Astrocyte (in vitro differentiated cells and primary cell): ENCODE data around the gene ERAP2. TPM values are rescaled to one million over a fixed set of nuclear protein-coding genes. Genes with fewer than 3 reads are reported as not detected.
"Not testable (repeated sequence)": the region's sequence is repeated elsewhere in the genome, so short reads cannot be mapped to it uniquely, and the experiment has no call there.

Experiments
- DNase-seq: peaks from one replicate; pipeline ENCODE4 v3.0.0-alpha.2; 2010; ENCODE audit warnings: low read depth
- FAIRE-seq: peaks from 2 replicates; lab custom pipeline; 2011; peaks lifted over from hg19 to GRCh38; lab: Jason Lieb, UNC
- H2AFZ ChIP-seq: 2 replicates; pipeline ENCODE4 v1.6.0; 2012; ENCODE audit warnings: low read depth, low read length, inconsistent platforms
- H3K27ac ChIP-seq: 2 replicates; pipeline ENCODE4 v1.5.1; 2011; ENCODE audit warnings: low read depth, low read length, inconsistent platforms
- H3K27me3 ChIP-seq: 2 replicates; pipeline ENCODE4 v1.6.0; 2011; ENCODE audit warnings: low read length, inconsistent platforms; ENCODE audit not compliant: insufficient read depth
- H3K36me3 ChIP-seq: 2 replicates; pipeline ENCODE4 v1.5.1; 2011; ENCODE audit warnings: low read length, inconsistent platforms; ENCODE audit not compliant: insufficient read depth
- H3K4me1 ChIP-seq: 2 replicates; pipeline ENCODE4 v1.5.1; 2011; ENCODE audit warnings: low read length, inconsistent platforms; ENCODE audit not compliant: insufficient read depth
- H3K4me2 ChIP-seq: 2 replicates; pipeline ENCODE4 v1.6.0; 2012; ENCODE audit warnings: low read length, inconsistent platforms
- H3K4me3 ChIP-seq: 2 replicates; pipeline ENCODE4 v1.5.1; 2011; ENCODE audit warnings: low read depth, mild to moderate bottlenecking, low read length, inconsistent platforms; ENCODE audit not compliant: insufficient read depth
- H3K79me2 ChIP-seq: 2 replicates; pipeline ENCODE4 v1.6.0; 2012; ENCODE audit warnings: mild to moderate bottlenecking, low read length, inconsistent platforms; ENCODE audit not compliant: insufficient read depth
- H3K9ac ChIP-seq: 2 replicates; pipeline ENCODE4 v1.6.0; 2012; ENCODE audit warnings: mild to moderate bottlenecking, low read length, inconsistent platforms
- H3K9me3 ChIP-seq: 2 replicates; pipeline ENCODE4 v1.5.1; 2012; ENCODE audit warnings: low read depth, mild to moderate bottlenecking, low read length, inconsistent platforms; ENCODE audit not compliant: insufficient read depth
- H4K20me1 ChIP-seq: 2 replicates; pipeline ENCODE4 v1.6.0; 2012; ENCODE audit warnings: low read length, inconsistent platforms; ENCODE audit not compliant: insufficient read depth
- H3K27ac Mint-ChIP-seq: one replicate; pipeline ENCODE4 v1.8.0; 2021; ENCODE audit warnings: mild to moderate bottlenecking, mixed read lengths; ENCODE audit not compliant: unreplicated experiment
- H3K27me3 Mint-ChIP-seq: one replicate; pipeline ENCODE4 v1.8.0; 2021; ENCODE audit warnings: low read depth, mixed read lengths; ENCODE audit not compliant: unreplicated experiment
- H3K36me3 Mint-ChIP-seq: one replicate; pipeline ENCODE4 v1.8.0; 2021; ENCODE audit warnings: low read depth, mixed read lengths; ENCODE audit not compliant: unreplicated experiment
- H3K4me1 Mint-ChIP-seq: one replicate; pipeline ENCODE4 v1.8.0; 2021; ENCODE audit warnings: low read depth, mixed read lengths; ENCODE audit not compliant: unreplicated experiment
- H3K4me3 Mint-ChIP-seq: one replicate; pipeline ENCODE4 v1.8.0; 2021; ENCODE audit warnings: mild to moderate bottlenecking, moderate library complexity, mixed read lengths; ENCODE audit not compliant: unreplicated experiment
- H3K9me3 Mint-ChIP-seq: one replicate; pipeline ENCODE4 v1.8.0; 2021; ENCODE audit warnings: mild to moderate bottlenecking, mixed read lengths; ENCODE audit not compliant: unreplicated experiment
- EZH2 ChIP-seq: IDR thresholded peaks from 2 replicates; pipeline ENCODE4 v1.6.1; 2012; ENCODE audit warnings: mild to moderate bottlenecking, low read length, inconsistent platforms; ENCODE audit not compliant: insufficient read depth
- total RNA-seq: library from RNA; stranded (reverse); gene quantifications from 2 replicates; pipeline ENCODE4 v1.2.1, GENCODE V29; 2021
- TF ChIP-seq, protein P1 (sequence below): IDR thresholded peaks from 2 replicates; pipeline ENCODE4 v1.5.1; 2011; ENCODE audit warnings: low read depth, mild to moderate bottlenecking, inconsistent platforms, low read length, moderate library complexity; ENCODE audit not compliant: insufficient read depth

The ERAP2 gene
- total RNA-seq, 1 donor from 2014 or later, result 2.5 TPM

DNA sequence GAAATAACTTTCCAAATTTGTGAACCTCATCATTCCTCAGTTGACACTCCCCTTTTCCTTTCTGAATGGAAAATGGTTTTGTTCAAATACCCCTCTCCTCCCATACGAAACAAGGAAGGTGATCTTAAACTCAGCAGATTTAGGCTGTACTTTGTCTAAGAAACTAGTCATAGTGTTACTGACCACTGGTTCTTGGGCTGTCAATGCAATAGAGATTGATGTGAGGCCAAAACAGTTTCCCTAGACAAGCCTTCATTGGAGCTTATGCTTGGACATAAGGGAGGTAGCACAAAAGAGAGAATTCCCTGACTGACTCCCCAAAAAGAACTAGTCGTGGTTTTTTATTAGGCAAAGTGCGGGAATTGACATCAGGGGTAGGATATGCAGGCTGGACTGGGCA lies 54.3 kb downstream of the ERAP2 start:
- Histone ChIP-seq H3K36me3 (no peaks in the 10 kb centered on the region), H3K27ac (no peak overlapping the region), H4K20me1 (no peaks in the 10 kb centered on the region), H3K9me3 (no peaks in the 10 kb centered on the region), H3K4me3 (no peak overlapping the region), H3K4me2 (no peak overlapping the region), H2AFZ (no peak overlapping the region), H3K9ac (no peak overlapping the region), H3K79me2 (no peaks in the 10 kb centered on the region), H3K4me1 (peaks cover 9% of the 10 kb centered on the region), H3K27me3 (no peaks in the 10 kb centered on the region)
- H3K9me3 Mint-ChIP-seq, result no peaks in the 10 kb centered on the region
- no peak for TF ChIP-seq EZH2
- TF ChIP-seq, protein P1, sequence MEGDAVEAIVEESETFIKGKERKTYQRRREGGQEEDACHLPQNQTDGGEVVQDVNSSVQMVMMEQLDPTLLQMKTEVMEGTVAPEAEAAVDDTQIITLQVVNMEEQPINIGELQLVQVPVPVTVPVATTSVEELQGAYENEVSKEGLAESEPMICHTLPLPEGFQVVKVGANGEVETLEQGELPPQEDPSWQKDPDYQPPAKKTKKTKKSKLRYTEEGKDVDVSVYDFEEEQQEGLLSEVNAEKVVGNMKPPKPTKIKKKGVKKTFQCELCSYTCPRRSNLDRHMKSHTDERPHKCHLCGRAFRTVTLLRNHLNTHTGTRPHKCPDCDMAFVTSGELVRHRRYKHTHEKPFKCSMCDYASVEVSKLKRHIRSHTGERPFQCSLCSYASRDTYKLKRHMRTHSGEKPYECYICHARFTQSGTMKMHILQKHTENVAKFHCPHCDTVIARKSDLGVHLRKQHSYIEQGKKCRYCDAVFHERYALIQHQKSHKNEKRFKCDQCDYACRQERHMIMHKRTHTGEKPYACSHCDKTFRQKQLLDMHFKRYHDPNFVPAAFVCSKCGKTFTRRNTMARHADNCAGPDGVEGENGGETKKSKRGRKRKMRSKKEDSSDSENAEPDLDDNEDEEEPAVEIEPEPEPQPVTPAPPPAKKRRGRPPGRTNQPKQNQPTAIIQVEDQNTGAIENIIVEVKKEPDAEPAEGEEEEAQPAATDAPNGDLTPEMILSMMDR, result no peak
- DNase-seq (no peak), FAIRE-seq (no peak)
- peak overlapping the region; percentile 27 for H3K4me3 Mint-ChIP-seq
- no peak overlapping the region for H3K27ac Mint-ChIP-seq
- peaks cover 4% of the 10 kb centered on the region for H3K27me3 Mint-ChIP-seq
- H3K36me3 Mint-ChIP-seq, result peaks cover 2% of the 10 kb centered on the region
- H3K4me1 Mint-ChIP-seq, result peaks cover 11% of the 10 kb centered on the region

DNA sequence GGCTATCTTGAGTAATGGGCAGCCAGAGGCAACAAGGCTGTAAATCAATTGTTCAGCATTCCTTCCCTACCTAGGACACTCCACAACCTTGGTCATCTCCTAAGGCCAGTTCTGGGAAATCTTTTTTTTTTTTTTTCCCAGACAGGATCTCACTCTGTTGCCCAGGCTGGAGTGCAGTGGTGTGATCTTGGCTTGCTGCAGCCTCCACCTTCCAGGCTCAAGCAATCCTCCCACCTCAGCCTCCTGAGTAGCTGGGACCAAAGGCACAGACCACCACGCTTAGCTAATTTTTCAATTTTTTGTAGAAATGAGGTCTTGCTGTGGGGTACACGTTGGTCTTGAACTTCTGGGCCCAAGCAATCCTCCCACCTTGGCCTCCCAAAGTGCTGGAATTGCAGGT lies 54.7 kb downstream of the ERAP2 start:
- not testable (repeated sequence) for H3K4me1 ChIP-seq, H3K36me3 ChIP-seq, FAIRE-seq, H3K9me3 ChIP-seq, H3K9ac ChIP-seq, H3K4me3 Mint-ChIP-seq, DNase-seq, H3K4me3 ChIP-seq, H3K9me3 Mint-ChIP-seq, H3K27ac ChIP-seq, H2AFZ ChIP-seq, H3K36me3 Mint-ChIP-seq, H3K4me2 ChIP-seq, H3K27me3 ChIP-seq, H3K79me2 ChIP-seq, H3K27ac Mint-ChIP-seq, H3K27me3 Mint-ChIP-seq, H4K20me1 ChIP-seq
- peaks cover 11% of the 10 kb centered on the region for H3K4me1 Mint-ChIP-seq

DNA sequence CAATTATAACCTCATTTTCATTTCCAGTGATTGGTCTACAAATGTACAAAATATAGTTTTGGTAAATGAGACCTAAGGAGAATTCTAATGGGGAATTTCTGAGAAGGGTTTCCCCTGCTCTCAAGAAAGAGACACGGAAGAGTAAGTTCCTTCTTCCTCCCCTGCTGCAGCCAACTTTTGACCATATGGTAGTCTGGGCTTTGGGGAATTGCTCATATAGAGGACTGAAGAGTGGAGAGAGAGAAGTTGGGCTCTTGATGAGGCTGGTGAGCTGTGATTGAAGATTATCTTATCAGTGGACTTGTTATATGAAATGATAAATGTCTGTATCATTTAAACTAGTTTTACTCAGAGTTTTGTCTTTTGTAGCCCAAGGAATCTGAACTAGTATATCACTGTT lies 55.3 kb downstream of the ERAP2 start:
- Histone ChIP-seq H3K79me2 (peaks cover 4% of the 10 kb centered on the region), H3K4me1 (peaks cover 9% of the 10 kb centered on the region), H3K36me3 (no peaks in the 10 kb centered on the region), H3K4me2 (no peak overlapping the region), H3K4me3 (no peak overlapping the region), H3K9me3 (no peaks in the 10 kb centered on the region), H3K9ac (no peak overlapping the region), H3K27me3 (no peaks in the 10 kb centered on the region), H4K20me1 (no peaks in the 10 kb centered on the region), H2AFZ (no peak overlapping the region), H3K27ac (no peak overlapping the region)
- H3K27ac Mint-ChIP-seq, result no peak overlapping the region
- H3K27me3 Mint-ChIP-seq, result peaks cover 4% of the 10 kb centered on the region
- no peaks in the 10 kb centered on the region for H3K9me3 Mint-ChIP-seq
- TF ChIP-seq, protein P1, result no peak
- no peak for TF ChIP-seq EZH2
- H3K4me1 Mint-ChIP-seq, result peaks cover 11% of the 10 kb centered on the region
- no peak for FAIRE-seq
- H3K36me3 Mint-ChIP-seq, result peaks cover 2% of the 10 kb centered on the region
- no peak overlapping the region for H3K4me3 Mint-ChIP-seq
- no peak for DNase-seq
